GM12865 (cell line): ENCODE data around the gene SORCS2.

ENCODE experiments used
- DNase-seq: peaks from one replicate; pipeline ENCODE4 v3.0.0; 2010; ENCODE audit warnings: low read depth
- H3K4me3 ChIP-seq: 2 replicates; pipeline ENCODE4 v1.5.1; 2011; ENCODE audit warnings: mild to moderate bottlenecking, low read depth, low read length, control low read depth
- TF ChIP-seq, protein P1 (sequence below): IDR thresholded peaks from 2 replicates; pipeline ENCODE4 v1.5.1; 2011; ENCODE audit warnings: low read length, control low read depth, low read depth, inconsistent platforms; ENCODE audit not compliant: insufficient read depth; ENCODE audit errors: missing control alignments

The SORCS2 gene

DNA sequence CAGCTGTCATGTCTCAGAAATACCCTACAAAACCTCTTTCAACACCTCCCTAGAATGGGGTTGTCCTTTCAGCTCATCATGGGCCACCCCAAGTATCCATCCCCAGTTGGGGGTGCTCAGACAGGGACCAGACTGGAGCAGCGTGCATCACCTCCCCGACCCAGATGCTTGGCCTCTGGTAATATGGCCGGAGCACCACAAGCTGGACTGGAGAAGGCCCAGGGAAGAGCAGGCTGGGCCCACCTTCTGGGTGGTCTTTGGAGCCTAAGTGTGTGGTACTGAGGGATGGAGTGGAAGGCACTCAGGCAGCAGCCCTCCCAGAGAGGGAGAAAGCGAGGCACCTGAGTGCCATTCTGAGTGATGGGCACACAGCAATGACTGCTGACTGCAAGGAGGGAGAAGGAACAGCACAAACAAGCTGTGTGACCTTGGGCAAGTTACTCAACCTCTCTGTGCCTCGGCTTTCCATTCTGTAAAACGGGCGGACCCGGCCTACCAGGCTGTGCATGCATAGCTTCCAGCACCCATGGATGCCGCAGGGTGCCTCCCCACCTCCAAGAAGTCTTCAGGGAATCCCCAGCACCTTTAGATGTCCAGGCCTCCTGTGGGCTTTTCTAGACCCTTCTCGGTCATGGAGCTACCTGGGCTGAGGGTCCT is 519.1 kb downstream of the SORCS2 start:
- TF ChIP-seq, protein P1, sequence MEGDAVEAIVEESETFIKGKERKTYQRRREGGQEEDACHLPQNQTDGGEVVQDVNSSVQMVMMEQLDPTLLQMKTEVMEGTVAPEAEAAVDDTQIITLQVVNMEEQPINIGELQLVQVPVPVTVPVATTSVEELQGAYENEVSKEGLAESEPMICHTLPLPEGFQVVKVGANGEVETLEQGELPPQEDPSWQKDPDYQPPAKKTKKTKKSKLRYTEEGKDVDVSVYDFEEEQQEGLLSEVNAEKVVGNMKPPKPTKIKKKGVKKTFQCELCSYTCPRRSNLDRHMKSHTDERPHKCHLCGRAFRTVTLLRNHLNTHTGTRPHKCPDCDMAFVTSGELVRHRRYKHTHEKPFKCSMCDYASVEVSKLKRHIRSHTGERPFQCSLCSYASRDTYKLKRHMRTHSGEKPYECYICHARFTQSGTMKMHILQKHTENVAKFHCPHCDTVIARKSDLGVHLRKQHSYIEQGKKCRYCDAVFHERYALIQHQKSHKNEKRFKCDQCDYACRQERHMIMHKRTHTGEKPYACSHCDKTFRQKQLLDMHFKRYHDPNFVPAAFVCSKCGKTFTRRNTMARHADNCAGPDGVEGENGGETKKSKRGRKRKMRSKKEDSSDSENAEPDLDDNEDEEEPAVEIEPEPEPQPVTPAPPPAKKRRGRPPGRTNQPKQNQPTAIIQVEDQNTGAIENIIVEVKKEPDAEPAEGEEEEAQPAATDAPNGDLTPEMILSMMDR: no peak
- DNase-seq: no peak
- H3K4me3 ChIP-seq: no peak overlapping the region

DNA sequence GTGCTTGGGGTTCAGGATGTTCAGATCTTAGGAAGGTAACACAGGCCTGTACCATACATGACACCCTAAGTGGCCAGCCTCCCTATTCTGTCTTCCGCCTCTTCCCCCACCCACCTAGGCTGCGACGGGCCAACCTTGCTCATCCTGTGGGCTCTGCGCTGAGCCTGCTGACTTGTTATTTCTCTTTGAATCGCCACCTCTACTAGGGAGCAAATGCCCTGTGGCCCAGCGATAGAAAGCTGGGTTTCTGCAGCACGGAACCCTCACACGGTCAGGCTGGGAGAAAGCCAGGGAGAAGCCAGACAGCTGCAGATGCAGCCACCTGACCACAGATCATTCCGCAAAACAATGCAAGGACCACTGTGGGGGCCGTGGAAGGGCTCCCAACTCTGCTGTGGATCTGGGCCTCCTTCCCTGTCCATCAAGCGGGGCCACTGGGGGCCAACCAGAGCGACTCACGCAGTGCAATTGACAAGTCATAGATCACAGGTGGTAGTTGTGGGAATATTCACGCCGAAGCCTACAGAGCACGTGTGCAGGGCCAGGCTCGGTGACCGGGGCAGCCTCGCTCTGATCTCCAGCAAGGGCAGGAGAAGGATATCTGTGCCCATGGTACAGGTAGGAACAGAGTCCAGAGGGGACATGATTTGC is 519.8 kb downstream of the SORCS2 start:
- no peak overlapping the region for H3K4me3 ChIP-seq
- DNase-seq: no peak
- TF ChIP-seq, protein P1: no peak

DNA sequence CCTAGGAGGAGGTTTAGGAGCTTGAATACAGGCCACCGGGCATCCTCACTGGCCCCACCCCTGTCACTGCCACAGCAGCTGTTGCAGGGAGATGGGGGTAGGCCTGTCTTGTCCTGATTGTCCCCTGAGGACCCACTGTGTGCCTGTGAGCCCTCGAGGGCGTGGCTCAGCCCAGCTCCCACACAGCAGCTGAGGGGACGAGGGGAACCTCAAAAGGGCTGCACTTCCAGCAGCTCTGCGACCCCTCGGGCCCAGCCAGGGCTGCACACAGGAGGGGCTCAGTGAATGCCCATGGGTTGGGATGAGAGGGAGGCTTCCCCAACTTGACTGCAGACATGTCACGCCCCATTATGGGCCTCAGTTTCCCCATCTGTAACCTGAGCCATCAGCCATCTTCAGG is 521.4 kb downstream of the SORCS2 start:
- TF ChIP-seq, protein P1: no peak
- no peak for DNase-seq
- H3K4me3 ChIP-seq: no peak overlapping the region

DNA sequence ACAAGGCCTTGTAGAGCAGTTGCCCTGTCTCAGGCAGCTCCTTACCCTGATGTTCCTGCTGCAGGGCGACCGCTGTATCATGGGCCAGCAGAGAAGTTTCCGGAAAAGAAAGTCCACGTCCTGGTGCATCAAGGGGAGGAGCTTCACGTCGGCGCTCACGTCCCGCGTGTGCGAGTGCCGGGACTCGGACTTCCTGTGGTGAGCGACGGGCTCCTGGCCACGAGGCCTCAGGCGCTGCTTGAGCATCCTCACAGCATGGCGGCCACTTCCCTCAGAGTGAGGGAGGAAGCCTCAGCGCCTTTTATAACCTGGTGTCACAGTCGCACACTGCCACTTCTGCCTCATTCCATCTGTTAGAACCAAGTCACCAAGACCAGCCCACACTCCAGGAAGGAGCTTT is 521.8 kb downstream of the SORCS2 start:
- no peak for DNase-seq
- no peak overlapping the region for H3K4me3 ChIP-seq
- TF ChIP-seq, protein P1: no peak

DNA sequence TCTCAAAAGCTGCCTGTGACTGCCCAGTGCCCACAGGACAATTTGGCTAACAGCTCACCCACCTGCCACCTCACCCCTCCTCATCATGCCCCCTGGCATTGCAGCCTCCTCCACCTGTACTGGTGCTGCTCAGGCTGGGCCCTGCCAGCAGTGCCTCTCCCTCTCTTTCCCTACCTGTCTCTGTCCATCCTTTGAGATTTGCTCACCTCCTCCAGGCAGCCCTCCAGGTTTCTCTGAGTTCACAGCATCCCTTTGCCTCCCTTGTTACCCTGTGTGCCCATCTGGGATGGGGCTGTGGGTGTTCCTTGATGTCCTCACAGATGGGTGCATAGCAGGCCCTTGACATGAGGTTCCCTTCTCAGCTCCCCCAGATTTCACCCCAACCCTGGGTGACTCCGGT is 522.4 kb downstream of the SORCS2 start:
- DNase-seq: no peak
- H3K4me3 ChIP-seq: no peak overlapping the region
- TF ChIP-seq, protein P1: no peak

DNA sequence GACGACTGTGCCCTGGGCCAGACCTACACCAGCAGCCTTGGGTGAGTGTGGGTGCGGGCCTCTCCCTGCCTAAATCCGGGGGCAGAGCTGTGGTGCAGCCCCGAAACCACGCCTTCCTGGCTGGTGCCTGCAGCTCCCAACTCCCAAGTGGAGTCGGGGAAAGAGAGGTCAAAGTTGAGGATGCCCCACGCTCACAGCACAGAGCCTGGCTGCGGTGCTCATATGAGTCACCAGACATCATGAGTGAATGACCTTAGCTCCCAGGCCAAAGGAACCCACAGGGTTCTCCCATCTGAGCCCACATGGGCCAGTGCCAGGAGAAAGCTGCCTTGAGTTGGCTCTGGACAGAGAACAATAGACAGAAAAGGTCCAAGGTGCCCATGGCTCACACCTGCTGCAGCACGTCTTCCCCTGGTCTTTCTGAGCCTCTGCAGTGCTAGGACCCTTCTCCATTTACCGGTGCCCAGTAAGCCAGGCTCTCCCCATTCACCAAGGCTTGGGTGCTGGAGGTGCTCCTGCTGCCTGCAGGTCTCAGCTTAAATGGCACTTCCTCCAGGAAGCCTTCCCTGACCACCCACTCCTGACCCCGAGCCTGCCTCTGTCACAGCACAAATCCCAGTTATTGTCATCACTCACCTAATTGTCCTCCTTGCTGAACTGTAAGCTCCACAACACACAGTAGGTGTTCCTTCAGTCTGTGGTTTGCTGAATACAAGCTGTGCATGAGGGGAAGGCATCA is 523.1 kb downstream of the SORCS2 start:
- no peak overlapping the region for H3K4me3 ChIP-seq
- no peak for DNase-seq
- TF ChIP-seq, protein P1: no peak
